Lower leg skin (tissue), 3 donors: ENCODE measurements around the gene NRAS.

Experiments
- CTCF ChIP-seq, 3 donors: fragments of 450-650 bp; IDR thresholded peaks; one replicate each; pipeline ENCODE4 v1.5.1; 2016; ENCODE audit warnings: antibody characterized with exemption in 3 of 3, mild to moderate bottlenecking in 3 of 3, moderate library complexity in 2 of 3
- POLR2A ChIP-seq, 2 donors: fragments of 450-650 bp; IDR thresholded peaks; one replicate each; pipeline ENCODE4 v1.6.1; 2016 to 2017; ENCODE audit warnings: antibody characterized with exemption in 2 of 2, mild to moderate bottlenecking in 1 of 2, moderate library complexity in 1 of 2

GRCh38 chr1:114749835-114750234 lies 33.3 kb upstream of the NRAS start:
- TF ChIP-seq CTCF (IDR thresholded peaks at IDR 0.05), result no peak
- TF ChIP-seq POLR2A (IDR thresholded peaks at IDR 0.05), result no peak
